Esophagus mucosa (tissue), 1 donor: ENCODE results near the gene ZNF44. TPM values are rescaled to one million over a fixed set of nuclear protein-coding genes. Genes with fewer than 3 reads are reported as not detected.

Experiments
- ATAC-seq: fragments of 200-7000 bp; cut with Tn5 transposase; one replicate; pipeline ENCODE4 v1.9.1; 2020
- total RNA-seq: library from RNA; stranded (reverse); gene quantifications from one replicate; pipeline ENCODE4 v1.2.4, GENCODE V29; 2023
- donor health status: DM: yes; HTN: yes; CAD: no.

The ZNF44 gene
- total RNA-seq, 1 donor from 2014 or later, result 9.1 TPM

DNA sequence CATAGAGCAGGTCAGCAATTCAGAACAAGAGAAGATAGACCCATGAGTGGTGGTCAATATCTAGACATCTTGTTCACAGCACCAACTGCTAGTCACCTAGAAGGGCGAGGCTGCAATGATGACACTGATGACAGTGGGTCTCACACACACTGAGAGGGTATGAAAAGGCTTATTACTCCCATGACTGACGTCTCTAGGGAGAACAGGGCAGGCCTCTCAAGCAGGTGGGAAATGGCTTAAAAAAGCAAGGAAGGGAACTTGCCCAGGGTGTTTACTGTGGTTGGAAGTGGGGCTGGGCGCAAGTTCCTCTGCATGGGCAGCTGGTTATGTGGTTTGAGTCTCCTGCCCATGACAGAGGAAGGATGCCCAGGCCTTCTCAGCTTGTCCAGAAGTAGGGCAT is 33.8 kb downstream of the ZNF44 start:
- no peak for ATAC-seq

DNA sequence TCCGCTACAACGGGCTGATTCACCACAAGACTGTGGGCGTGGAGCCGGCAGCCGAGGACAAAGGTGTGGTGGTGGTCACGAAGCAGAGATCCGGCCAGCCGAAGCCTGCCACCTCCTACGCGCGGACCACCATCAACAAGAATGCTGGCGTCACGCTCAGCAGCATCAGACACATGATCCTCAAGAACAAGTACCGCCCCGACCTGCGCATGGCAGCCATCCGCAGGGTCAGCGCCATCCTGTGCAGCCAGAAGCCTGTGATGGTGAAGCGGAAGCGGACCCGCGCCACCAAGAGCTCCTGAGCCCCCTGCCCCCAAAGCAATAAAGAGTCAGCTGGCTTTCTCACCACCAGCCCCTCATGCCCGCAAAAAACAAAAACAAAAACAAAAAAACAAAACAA is 34.4 kb downstream of the ZNF44 start:
- ATAC-seq, result no peak

DNA sequence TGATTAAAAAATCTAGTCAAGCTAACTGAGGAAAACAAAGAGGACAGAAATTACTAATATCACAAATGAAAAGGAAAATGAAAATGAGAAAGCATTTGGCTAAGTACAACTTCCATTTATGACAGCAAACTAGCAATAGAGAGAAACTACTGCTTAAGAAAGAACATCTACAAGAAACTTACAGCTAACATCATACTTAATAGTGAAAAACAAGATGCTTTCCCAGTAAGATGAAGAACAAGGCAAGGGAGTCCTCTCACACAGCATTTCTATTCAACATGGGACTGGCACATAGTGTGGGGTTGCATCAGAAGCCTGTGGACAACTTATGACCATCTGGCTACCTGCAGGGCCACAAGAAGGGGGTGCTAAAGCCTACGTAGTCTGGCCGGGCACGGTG is 39.3 kb downstream of the ZNF44 start:
- no peak for ATAC-seq

DNA sequence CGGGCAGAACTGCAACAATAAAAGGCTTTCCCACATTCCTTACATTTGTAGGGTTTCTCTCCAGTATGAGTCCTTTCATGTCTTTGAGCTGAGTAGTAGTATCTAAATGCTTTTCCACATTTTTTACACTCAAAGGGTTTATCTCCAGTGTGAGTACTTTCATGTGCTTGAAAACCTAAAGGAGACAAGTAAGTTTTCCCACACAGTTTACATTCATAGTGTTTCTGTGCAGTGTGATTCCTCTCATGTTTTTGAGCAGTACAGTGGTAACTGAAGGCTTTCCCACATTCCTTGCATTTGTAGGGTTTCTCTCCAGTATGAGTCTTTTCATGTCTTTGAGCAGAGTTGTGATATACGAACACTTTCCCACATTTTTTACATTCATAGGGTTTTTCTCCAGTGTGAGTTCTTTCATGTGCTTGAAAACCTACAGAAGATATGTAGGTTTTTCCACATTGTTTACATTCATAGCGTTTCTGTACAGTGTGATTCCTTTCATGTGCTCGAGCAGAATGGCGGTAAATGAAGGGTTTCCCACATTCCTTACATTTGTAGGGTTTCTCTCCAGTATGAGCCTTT is 47.0 kb downstream of the ZNF44 start:
- no peak for ATAC-seq

DNA sequence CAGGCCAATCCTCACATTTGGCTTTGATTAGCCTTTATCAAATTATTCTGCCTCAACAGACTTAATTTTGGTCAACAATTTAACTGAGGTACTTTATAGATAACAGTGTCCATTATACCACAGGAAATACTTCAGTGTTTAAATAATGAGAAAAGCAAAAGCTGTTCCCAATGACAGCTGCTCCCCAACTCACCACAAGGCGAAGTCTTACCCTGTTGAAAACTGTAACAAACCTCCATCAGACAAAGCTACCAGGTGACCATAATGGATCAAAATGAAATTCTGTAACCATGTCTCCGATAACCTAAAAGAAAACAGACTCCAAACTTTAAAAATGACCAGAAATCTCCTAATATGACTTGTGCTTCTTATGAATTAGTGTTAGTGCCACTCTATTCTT is 50.3 kb downstream of the ZNF44 start:
- ATAC-seq, result no peak

DNA sequence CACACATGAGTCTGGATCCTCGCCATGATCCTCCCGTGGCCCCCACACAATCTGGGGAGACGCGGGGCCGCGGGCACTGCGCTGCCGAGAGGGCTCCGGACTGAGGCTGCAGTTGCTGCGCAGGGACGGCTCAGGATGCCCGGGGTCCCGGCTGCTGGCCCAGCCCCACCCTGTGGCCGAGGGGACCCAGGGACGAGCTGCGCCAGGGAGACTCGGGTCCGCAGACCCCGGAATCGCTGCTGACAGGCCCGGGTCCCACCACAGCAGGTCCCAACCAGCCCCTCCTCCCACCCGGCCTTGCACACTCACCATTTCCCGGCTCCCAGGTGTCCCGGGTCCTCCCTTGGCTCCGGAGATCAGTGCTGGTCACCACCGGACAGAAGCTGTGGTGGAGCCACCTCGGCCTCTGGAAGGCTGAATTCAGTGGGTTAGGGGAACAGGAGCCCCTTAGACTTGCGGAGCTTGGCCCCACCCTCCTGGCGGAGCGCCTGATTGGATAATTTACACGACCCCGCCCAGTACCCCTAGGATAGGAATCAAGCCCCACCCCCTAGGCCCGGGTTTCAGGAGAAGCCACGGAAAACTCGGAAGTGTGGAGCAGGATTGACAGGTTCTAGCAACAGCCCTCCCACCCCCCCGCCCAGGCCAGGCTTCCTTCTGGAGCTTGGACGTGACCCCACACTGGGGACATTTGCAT is 57.4 kb downstream of the ZNF44 start:
- ATAC-seq, result no peak

DNA sequence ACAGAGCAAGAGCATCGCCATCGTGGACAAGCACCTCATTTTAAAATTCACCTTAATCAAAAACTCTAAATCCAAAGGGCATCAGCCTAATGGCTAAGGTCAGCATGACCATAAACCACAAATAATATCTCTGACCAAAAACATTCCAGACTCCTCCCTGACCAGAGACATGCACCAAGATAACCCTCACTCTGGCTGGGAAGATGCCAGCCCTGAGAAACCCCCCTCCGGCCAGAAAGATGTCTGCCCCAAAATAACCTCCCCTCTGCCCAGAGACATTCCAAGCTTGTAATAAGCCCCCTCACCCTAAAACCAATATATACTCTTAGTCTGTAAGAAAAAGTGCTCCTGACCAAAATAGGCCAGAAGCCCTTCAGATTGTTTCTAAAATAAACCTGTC is 61.7 kb downstream of the ZNF44 start:
- no peak for ATAC-seq

DNA sequence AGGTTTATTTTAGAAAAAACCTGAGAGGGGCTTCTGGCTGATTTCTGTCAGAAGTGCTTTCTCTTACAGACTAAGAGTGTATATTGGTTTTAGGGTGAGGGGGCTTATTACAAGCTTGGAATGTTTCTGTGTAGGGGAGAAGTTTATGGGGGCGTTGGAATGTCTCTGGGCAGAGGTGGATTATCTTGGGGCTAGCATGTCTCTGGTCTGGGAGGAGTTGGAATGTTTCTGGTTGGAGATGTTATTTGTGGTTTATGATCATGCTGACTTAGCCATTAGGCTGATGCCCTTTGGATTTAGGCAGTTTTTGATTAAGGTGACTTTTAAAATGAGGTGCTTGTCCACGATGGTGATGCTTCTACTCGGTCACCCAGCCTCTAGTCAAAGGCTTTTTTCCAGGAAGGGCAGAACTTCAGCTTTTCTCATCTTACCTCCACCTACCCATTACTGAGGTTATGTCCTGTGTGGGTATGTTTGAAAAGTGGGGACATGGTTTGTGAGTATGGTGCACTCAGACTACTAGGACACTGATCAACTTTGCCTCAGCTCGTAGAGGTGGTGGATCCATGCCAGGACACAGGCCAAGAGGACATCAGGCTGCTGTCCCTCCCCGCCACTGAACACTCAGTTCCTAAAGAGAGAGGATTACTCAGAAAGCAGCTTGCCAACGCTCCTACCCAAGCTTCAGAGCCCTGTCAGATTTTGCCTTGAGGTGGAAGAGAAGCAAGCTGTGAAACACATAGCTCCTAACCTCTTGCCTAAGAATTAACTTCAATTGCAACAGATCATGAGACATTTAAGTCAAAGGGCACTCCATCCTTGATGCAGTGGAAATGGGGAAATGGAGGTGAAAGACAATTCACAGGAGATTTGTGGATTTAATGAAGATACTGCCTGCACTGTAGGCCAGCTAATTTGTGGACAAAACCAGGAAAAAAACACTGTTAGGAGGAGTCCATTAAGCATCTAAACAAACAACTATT is 63.6 kb downstream of the ZNF44 start:
- ATAC-seq, result no peak

DNA sequence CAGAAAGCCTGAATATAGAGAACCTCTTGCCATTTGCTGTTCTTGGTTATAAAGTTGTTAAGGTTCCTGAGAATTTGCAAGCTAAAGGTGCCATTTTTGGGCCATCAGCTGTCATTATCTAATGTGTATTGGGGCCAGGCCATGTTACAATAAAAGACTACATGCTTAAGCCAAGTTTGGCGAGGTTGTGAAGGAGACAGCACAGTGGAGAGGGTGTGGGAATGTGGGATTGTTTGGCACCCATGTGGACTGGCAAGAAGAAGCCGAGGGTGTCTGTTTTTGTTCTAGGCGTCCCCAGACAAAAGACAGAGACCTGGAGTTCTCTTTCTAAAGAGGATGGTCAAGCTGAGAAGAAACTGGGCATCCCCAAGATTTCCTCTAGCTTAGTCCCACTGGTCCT is 64.7 kb downstream of the ZNF44 start:
- no peak for ATAC-seq

DNA sequence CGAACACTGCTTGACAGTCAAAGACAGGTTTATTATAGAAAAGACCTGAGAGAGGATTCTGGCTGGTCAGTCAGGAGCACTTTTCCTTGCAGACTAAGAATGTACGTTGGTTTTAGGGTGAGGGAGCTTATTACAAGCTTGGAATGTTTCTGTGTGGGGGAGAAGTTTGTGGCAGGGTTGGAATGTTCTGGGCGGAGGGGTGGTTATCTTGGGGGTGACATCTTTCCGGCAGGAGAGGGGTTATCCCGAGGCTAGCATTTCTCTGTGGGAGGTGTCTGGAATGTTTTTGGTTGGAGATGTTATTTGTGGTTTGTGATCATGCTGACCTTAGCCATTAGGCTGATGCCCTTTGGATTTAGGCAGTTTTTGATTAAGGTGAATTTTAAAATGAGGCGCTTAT is 70.0 kb downstream of the ZNF44 start:
- no peak for ATAC-seq

DNA sequence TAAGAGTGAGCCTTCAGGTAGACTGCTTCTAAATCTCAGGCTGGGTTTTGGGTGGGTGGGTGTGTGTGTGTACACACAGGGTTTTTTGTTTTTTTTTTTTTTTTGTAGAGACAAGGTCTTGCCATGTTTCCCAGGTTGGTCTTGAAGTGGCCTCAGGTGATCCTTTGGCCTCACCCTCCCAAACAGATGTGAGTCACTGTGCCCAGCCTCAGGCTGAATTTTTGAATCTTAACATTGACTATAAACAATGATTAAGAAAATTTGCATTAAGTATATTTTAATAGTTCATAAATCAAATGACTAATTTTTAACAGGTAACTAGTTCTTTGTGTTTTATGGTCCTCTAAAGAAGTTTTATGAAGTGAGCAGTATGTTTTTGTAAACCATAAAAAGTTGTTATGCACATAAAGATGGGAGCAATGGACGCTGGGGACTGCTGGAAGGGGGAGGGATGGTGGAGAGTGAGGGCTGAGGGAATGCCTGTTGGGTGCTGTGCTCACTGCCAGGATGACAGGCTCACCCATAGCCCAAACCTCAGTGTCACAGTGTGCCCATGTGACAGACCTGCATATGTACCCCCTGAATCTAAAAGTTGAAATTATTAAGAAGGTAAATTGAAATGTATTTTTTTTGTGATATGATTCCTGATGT is 71.6 kb downstream of the ZNF44 start:
- ATAC-seq, result no peak

Other genes starting within 250 kb of the ZNF44 start
- 0.20 TPM for gene ZNF878, start 241.9 kb downstream of the ZNF44 start, total RNA-seq
- gene ZNF844, start 230.2 kb downstream of the ZNF44 start, total RNA-seq, result 5.6 TPM
- gene ZNF20, start 154.5 kb downstream of the ZNF44 start, total RNA-seq, result 1.7 TPM
- 1.8 TPM for gene ZNF625, start 138.1 kb downstream of the ZNF44 start, total RNA-seq
- 2.0 TPM for gene ZNF136, start 131.8 kb downstream of the ZNF44 start, total RNA-seq
- gene ZNF563, start 38.8 kb upstream of the ZNF44 start, total RNA-seq, result 1.7 TPM
- 2.8 TPM for gene ZNF442, start 70.8 kb upstream of the ZNF44 start, total RNA-seq
- 2.3 TPM for gene ZNF799, start 106.4 kb upstream of the ZNF44 start, total RNA-seq
- gene ZNF443, start 146.1 kb upstream of the ZNF44 start, total RNA-seq, result 3.4 TPM
- gene ZNF709, start 189.9 kb upstream of the ZNF44 start, total RNA-seq, result 0.52 TPM